ENCODE measurements around the gene GRIA2.
"Not testable (repeated sequence)": the region's sequence is repeated elsewhere in the genome, so short reads cannot be mapped to it uniquely, and the experiment has no call there.

- not testable (repeated sequence) for TF ChIP-seq POLR2A (IDR thresholded peaks at IDR 0.05; ENCODE audit: low read length); GATA1 (IDR thresholded peaks at IDR 0.05; ENCODE audit: low read depth, low read length)
These were observed 37.6 kb downstream of the GRIA2 start for GRCh38 chr4:157258165-157258564.

Data from erythroblast (primary cell).